IMR-90 (cell line): ENCODE results near the gene PPP1R9B. TPM values are rescaled to one million over a fixed set of nuclear protein-coding genes. Genes with fewer than 3 reads are reported as not detected.

Source experiments
- ATAC-seq: fragments of 200-7000 bp; cut with Tn5 transposase; 2 replicates; pipeline ENCODE4 v1.9.1; 2020; ENCODE audit warnings: low read depth, mild to moderate bottlenecking, moderate library complexity
- BruUV-seq: library from RNA; stranded (reverse); fragments of 400-500 nt; replicated peaks from 2 replicates; lab custom pipeline; 2021; lab: Mats Ljungman, UMichigan
- CTCF ChIA-PET: fragments of 300-600 bp; formaldehyde crosslinking; extraction: SDS; loops from one replicate; lab custom pipeline; 2021; ENCODE audit warnings: antibody characterized with exemption; lab: Yijun Ruan, JAX
- POLR2A ChIA-PET: fragments of 300-600 bp; sonication (Branson Sonifier 250); formaldehyde crosslinking; loops from one replicate; lab custom pipeline; 2022; ENCODE audit warnings: antibody characterized with exemption; ENCODE audit not compliant: unreplicated experiment; lab: Charles Lee
- DNase-seq: peaks from one replicate; pipeline ENCODE4 v3.0.0; 2013
- H2AFZ ChIP-seq: replicated peaks from 2 replicates; pipeline ENCODE3; 2013; ENCODE audit warnings: low read length, mild to moderate bottlenecking; ENCODE audit not compliant: poor library complexity
- H2AK5ac ChIP-seq: 2 replicates; pipeline ENCODE4 v1.6.1; 2013; ENCODE audit warnings: low read depth, low read length, inconsistent platforms
- H2AK9ac ChIP-seq: replicated peaks from 2 replicates; pipeline ENCODE3; 2013; ENCODE audit warnings: mild to moderate bottlenecking, low read depth, low read length, moderate library complexity; ENCODE audit not compliant: poor library complexity
- H2BK120ac ChIP-seq: 2 replicates; pipeline ENCODE4 v1.6.1; 2013; ENCODE audit warnings: low read depth, low read length, inconsistent platforms
- H2BK15ac ChIP-seq: 3 replicates; pipeline ENCODE4 v1.6.1; 2013; ENCODE audit warnings: low read depth, low read length, inconsistent platforms
- H2BK20ac ChIP-seq: 2 replicates; pipeline ENCODE4 v1.6.1; 2013; ENCODE audit warnings: low read depth, mild to moderate bottlenecking, inconsistent platforms, low read length, moderate library complexity
- H2BK5ac ChIP-seq: 2 replicates; pipeline ENCODE4 v1.6.1; 2013; ENCODE audit warnings: mild to moderate bottlenecking, low read depth, low read length, inconsistent platforms; ENCODE audit not compliant: poor library complexity, severe bottlenecking
- H3K14ac ChIP-seq: replicated peaks from 2 replicates; pipeline ENCODE4 v1.6.1; 2013; ENCODE audit warnings: low read depth, low read length, inconsistent platforms
- H3K18ac ChIP-seq: 2 replicates; pipeline ENCODE4 v1.6.1; 2013; ENCODE audit warnings: low read depth, low read length, control low read depth
- H3K23ac ChIP-seq: 2 replicates; pipeline ENCODE4 v1.6.1; 2013; ENCODE audit warnings: low read depth, low read length, inconsistent platforms
- H3K27ac ChIP-seq: 2 replicates; pipeline ENCODE4 v1.5.1; 2013; ENCODE audit warnings: mild to moderate bottlenecking, control low read depth, low read length; ENCODE audit not compliant: insufficient read depth
- H3K27me3 ChIP-seq: 2 replicates; pipeline ENCODE4 v1.6.1; 2013; ENCODE audit warnings: low read length; ENCODE audit not compliant: control insufficient read depth, insufficient read depth
- H3K36me3 ChIP-seq: 2 replicates; pipeline ENCODE4 v1.6.1; 2013; ENCODE audit warnings: low read length, mixed read lengths; ENCODE audit not compliant: control insufficient read depth, insufficient read depth
- H3K4ac ChIP-seq: 2 replicates; pipeline ENCODE4 v1.6.1; 2013; ENCODE audit warnings: low read depth, low read length, inconsistent platforms
- H3K4me1 ChIP-seq: 2 replicates; pipeline ENCODE4 v1.6.1; 2013; ENCODE audit warnings: low read length, mixed read lengths; ENCODE audit not compliant: control insufficient read depth, insufficient read depth
- H3K4me2 ChIP-seq: 2 replicates; pipeline ENCODE4 v1.6.1; 2013; ENCODE audit warnings: low read depth, mild to moderate bottlenecking, control low read depth, low read length, moderate library complexity
- H3K4me3 ChIP-seq: 2 replicates; pipeline ENCODE4 v1.5.1; 2013; ENCODE audit warnings: low read depth, mild to moderate bottlenecking, control low read depth, low read length, moderate library complexity; ENCODE audit not compliant: insufficient read depth
- H3K56ac ChIP-seq: 2 replicates; pipeline ENCODE4 v1.6.1; 2013; ENCODE audit warnings: low read length, inconsistent platforms; ENCODE audit not compliant: insufficient read depth; ENCODE audit errors: extremely low read depth
- H3K79me1 ChIP-seq, 2 experiments: 2 replicates each; pipeline ENCODE4 v1.6.1; 2013; ENCODE audit warnings: low read length in 2 of 2, inconsistent platforms in 1 of 2, low read depth in 1 of 2
- H3K9ac ChIP-seq: 2 replicates; pipeline ENCODE4 v1.6.1; 2013; ENCODE audit warnings: low read depth, low read length, control low read depth
- H3K9me1 ChIP-seq: 2 replicates; pipeline ENCODE4 v1.6.1; 2013; ENCODE audit warnings: low read length, inconsistent platforms; ENCODE audit not compliant: insufficient read depth
- H3K9me3 ChIP-seq: 2 replicates; pipeline ENCODE4 v1.6.1; 2013; ENCODE audit warnings: low read length; ENCODE audit not compliant: control insufficient read depth, insufficient read depth
- H4K20me1 ChIP-seq: 2 replicates; pipeline ENCODE4 v1.6.1; 2013; ENCODE audit warnings: low read length, inconsistent platforms; ENCODE audit not compliant: insufficient read depth
- H4K5ac ChIP-seq: 2 replicates; pipeline ENCODE4 v1.6.1; 2013; ENCODE audit warnings: mild to moderate bottlenecking, low read depth, low read length, control low read depth
- H4K8ac ChIP-seq, 2 experiments: 2 replicates each; pipeline ENCODE4 v1.6.1; 2013; ENCODE audit warnings: low read depth in 2 of 2, low read length in 2 of 2, control low read depth in 1 of 2, inconsistent platforms in 1 of 2
- H4K91ac ChIP-seq: 2 replicates; pipeline ENCODE4 v1.6.1; 2013; ENCODE audit warnings: low read depth, low read length, inconsistent platforms; ENCODE audit not compliant: insufficient read depth
- BHLHE40 ChIP-seq: fragments of 150-350 bp; IDR thresholded peaks from 2 replicates; pipeline ENCODE4 v1.6.1; 2016; ENCODE audit warnings: mild to moderate bottlenecking, low read depth, low read length
- MAFK ChIP-seq: IDR thresholded peaks from 2 replicates; pipeline ENCODE4 v1.6.1; 2012; ENCODE audit warnings: low read depth, low read length, improper control_type of control experiment
- MAZ ChIP-seq: IDR thresholded peaks from 2 replicates; pipeline ENCODE4 v1.6.1; 2012; ENCODE audit warnings: low read depth, mild to moderate bottlenecking, low read length, improper control_type of control experiment, moderate library complexity, borderline replicate concordance
- RAD21 ChIP-seq: IDR thresholded peaks from 2 replicates; pipeline ENCODE4 v1.6.1; 2012; ENCODE audit warnings: low read length, improper control_type of control experiment
- RCOR1 ChIP-seq: IDR thresholded peaks from 2 replicates; pipeline ENCODE4 v1.6.1; 2012; ENCODE audit warnings: mild to moderate bottlenecking, low read length, improper control_type of control experiment; ENCODE audit not compliant: insufficient replicate concordance
- SMC3 ChIP-seq: fragments of 150-350 bp; IDR thresholded peaks from 2 replicates; pipeline ENCODE4 v1.6.1; 2016; ENCODE audit warnings: low read depth, mild to moderate bottlenecking, antibody characterized with exemption, low read length, moderate library complexity
- WGBS, 2 experiments: methylation state at CpG; one replicate each; pipeline versions ENCODE4 v1.1.5 to v1.1.7; 2013; ENCODE audit warnings: missing lambda C conversion rate in 2 of 2; ENCODE audit not compliant: insufficient read length in 1 of 2; ENCODE audit errors: extremely low coverage in 2 of 2; 5-methylcytosine and 5-hydroxymethylcytosine counted together
- dilution Hi-C: fragments of 300-500 bp; cut with HindIII; formaldehyde crosslinking; loops from one replicate; pipeline ENCODE4 v1.14.3; 2018; ENCODE audit warnings: low sequenced_read_pairs; ENCODE audit not compliant: unreplicated experiment
- in situ Hi-C: fragments of 300-500 bp; cut with MboI; formaldehyde crosslinking; loops from 3 replicates; pipeline ENCODE4 v1.14.3; 2019; ENCODE audit warnings: low sequenced_read_pairs, inconsistent platforms, mixed read lengths
- intact Hi-C: fragments of 100-400 bp; cut with micrococcal nuclease; formaldehyde crosslinking; loops from 2 replicates; pipeline ENCODE4 v1.10.0; 2022
- polyA plus RNA-seq, 3 experiments: library from polyadenylated mRNA; depleted of rRNA; stranded (reverse); fragments of >200 nt; gene quantifications; 2 replicates each; pipeline ENCODE4 v1.2.3, GENCODE V29; 2012; ENCODE audit warnings: low replicate concordance in 1 of 3
- total RNA-seq: library from RNA; depleted of rRNA; stranded (reverse); fragments of >200 nt; gene quantifications from 2 replicates; pipeline ENCODE4 v1.2.3, GENCODE V29; 2012

PPP1R9B gene
- total and polyA plus RNA-seq, 2 of the 4 experiments (the other 2 are of a cell fraction) = 23.0 to 28.0 TPM

DNA sequence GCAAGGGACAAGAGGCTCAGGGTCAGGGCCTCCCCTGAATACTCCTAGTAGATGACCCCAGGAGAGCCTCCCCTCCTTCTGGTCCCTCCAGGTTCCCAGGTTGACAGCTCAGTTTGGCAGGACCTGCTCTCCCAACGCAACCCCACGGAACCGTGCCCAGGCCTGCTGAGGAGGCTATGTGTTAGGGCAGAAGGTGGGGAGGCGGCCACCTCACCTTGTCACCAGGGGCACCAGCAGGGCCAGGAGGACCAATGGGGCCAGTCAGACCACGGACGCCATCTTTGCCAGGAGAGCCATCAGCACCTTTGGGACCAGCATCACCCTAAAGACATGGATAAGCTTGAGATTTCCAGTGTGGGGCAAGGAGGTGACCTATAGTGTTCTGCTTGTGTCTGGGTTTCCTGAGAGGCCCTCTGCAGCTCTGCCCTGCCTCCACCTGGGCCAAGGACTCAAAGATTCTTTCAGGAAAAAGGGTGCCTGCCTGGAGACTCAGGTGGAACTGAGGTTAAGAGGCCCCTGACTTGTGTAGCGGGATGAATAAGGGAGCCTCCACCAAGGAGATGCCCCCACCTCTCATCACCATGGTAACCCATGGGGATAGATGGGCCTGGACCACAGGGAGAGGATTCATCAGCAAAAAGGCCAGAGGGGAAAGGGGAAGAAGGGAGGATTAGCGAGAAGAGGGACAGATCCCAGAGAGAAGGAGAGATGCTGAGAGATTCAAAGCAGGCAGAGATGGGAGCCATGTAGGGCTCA is 40.3 kb upstream of the PPP1R9B start (continued):
- TF ChIP-seq BHLHE40 = no peak
- no peak for TF ChIP-seq MAFK

DNA sequence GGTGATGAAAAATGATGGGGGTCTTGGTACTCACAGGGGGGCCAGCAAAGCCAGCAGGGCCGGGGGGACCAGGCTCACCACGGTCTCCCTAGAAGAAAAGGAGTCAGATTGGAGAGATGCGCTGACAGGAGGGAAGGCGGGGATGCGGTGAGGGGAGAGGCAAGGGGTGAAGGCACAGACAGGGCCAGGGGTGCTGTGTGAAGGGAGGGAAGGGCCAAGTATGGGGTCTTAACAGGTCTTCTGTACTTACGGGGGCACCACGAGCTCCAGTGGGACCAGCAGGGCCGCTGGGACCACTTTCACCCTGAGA is 39.8 kb upstream of the PPP1R9B start:
- no TSS peak for BruUV-seq
- peak overlapping the region; percentile 91 for H3K14ac ChIP-seq
- in situ Hi-C loops (no loop called here), dilution Hi-C loops (no loop called here), intact Hi-C loops (no loop called here)
- peak overlapping the region; percentile 83; the same call in 1 of the 2 replicates for H4K5ac ChIP-seq
- peak overlapping the region; percentile 65 to 86 for H4K8ac ChIP-seq
- no peaks in the 10 kb centered on the region; the same call in 1 of the 2 replicates for H3K9me1 ChIP-seq
- no peak for DNase-seq
- ChIA-PET CTCF (no interaction called here), POLR2A (interaction anchor here (0.5 to 3.6 kb wide), 4 partner anchors 9 to 81 kb away, joined by 3 to 17 read pairs (median 3); partner anchors contain the start of gene COL1A1)
- H3K27me3 ChIP-seq = no peaks in the 10 kb centered on the region
- H4K20me1 ChIP-seq = peaks cover 94% of the 10 kb centered on the region
- H3K79me1 ChIP-seq = peaks cover 4 to 94% of the 10 kb centered on the region in 2 experiments; a peak in 3 of 4 replicates
- TF ChIP-seq SMC3 (no peak), RCOR1 (no peak), RAD21 (no peak), MAZ (no peak)
- peak overlapping the region; percentile 93 for H2AK5ac ChIP-seq
- peak overlapping the region; percentile 100 for H3K4ac ChIP-seq
- peak overlapping the region; percentile 69 for H2AFZ ChIP-seq
- peak overlapping the region; percentile 16; the same call in 1 of the 3 replicates for H2BK15ac ChIP-seq
- peak overlapping the region; percentile 88 for H3K56ac ChIP-seq
- H3K18ac ChIP-seq = peak overlapping the region; percentile 93
- peak overlapping the region; percentile 72 for H2BK120ac ChIP-seq
- H3K27ac ChIP-seq = peak overlapping the region; percentile 99
- peak overlapping the region; percentile 83 for H4K91ac ChIP-seq
- H3K36me3 ChIP-seq = peaks cover 99% of the 10 kb centered on the region
- no peak overlapping the region for H3K4me3 ChIP-seq
- no peak overlapping the region for H3K4me2 ChIP-seq
- H3K23ac ChIP-seq = peak overlapping the region; percentile 91
- no peak overlapping the region for H2BK20ac ChIP-seq
- ATAC-seq = no peak
- H3K4me1 ChIP-seq = peaks cover 32% of the 10 kb centered on the region
- H3K9me3 ChIP-seq = no peaks in the 10 kb centered on the region
- peak overlapping the region; percentile 58 for H3K9ac ChIP-seq
- H2AK9ac ChIP-seq = peak overlapping the region; percentile 92
- WGBS, 2 experiments = 95% methylated on average over 4 of the region's 8 CpGs; no CpG with 5 or more reads in 1 of the 2 experiments
- H2BK5ac ChIP-seq = peak overlapping the region; percentile 99
